ENCODE data around the gene GAN.

GAN gene

DNA sequence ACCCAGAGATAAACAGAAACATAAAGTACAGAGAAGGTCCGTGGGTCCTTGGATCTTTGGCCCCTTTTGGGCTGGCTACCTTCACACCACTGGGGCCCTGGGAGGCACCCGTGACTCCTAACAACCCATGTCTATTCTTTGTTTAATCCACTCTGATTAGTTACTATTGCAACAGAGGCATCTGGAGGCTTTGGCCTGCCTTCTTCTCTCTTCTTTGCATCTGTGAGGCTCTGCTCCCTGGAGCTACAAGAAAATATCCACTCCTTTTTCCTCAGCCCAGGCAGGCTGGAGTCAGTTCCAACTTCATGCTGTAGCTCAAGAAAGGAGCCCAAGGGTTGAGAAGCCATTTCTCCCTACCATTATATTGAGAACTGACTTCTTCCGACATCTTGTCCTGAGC, 120.3 kb downstream of the GAN start:
- no peak for DNase-seq

DNA sequence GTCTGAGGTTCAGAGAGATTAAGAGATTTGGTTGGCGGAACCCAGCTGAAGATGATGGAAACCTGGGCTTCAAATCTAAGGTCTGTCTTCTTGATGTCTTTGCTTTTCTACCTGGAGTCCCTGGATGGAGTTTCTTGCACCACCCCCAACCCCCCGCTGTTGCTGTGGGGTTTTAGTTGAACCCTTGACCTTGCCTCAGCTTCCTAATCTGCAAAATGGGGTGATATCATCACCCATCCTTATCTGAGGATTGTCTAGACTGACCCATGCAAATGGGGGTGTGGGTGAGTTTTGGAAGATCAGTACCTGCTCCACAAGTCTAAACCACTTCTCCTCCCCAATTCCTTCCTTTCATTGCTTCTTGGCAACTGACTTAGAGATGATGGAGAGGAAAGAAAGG, 120.8 kb downstream of the GAN start:
- no peak for DNase-seq

DNA sequence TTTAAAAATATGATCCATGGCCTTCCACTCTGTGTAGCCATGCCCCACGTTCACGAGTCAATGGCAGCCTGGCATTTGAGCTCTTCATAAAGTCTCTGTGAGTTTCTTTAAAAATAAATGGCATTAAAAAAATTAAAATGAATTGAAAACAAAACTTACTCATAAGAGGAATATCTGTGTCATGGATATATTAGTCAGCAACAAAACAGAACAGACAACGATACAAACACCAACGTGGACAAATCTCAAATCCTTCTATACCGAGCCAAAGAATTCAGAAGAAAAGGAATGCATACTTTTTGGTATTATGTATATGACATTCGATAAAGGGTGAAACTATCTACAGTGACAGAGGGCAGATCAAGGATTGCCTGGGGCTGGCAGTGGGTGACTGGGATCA, 121.6 kb downstream of the GAN start:
- DNase-seq, result no peak

DNA sequence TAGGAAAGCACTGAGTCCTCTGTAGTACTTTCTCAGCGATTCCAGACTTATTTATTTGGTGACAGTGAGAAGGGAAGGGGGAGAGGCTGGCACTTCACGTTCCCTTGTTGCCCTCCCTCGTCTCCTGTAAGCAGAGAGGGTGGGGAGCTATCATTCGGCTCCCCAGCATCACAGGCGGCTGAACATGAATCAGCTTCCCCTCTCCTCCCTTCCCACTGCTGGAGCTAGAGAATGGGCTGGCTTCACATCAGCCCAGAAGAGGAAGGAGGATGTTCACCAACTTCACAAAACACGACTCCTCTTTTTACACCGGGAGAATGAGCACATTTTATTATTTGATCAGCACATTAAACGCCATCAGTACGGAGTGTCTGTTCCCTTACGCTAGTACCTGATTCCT, 123.1 kb downstream of the GAN start:
- DNase-seq, result no peak
